GM21576 (cell line): Measurements from ENCODE around the gene PXDN.

Source experiments
- ATAC-seq: cut with Tn5 transposase; IDR thresholded peaks from one replicate; pipeline ENCODE4 v1.9.1; 2021; ENCODE audit warnings: mild to moderate bottlenecking, moderate library complexity; ENCODE audit not compliant: unreplicated experiment

PXDN gene

GRCh38 chr2:1755436-1756191, 11.3 kb upstream of the PXDN start:
- no peak for ATAC-seq

GRCh38 chr2:1754461-1755170, 10.3 kb upstream of the PXDN start:
- ATAC-seq: no peak

GRCh38 chr2:1754046-1754445, 9.7 kb upstream of the PXDN start:
- ATAC-seq: no peak

- no peak for ATAC-seq
Observed at GRCh38 chr2:1752751-1753150, 8.4 kb upstream of the PXDN start.

- ATAC-seq: no peak
Observed at GRCh38 chr2:1751767-1752725, 7.7 kb upstream of the PXDN start.

- no peak for ATAC-seq
Observed at GRCh38 chr2:1750933-1751766, 6.8 kb upstream of the PXDN start.

GRCh38 chr2:1750270-1750932, 6.1 kb upstream of the PXDN start:
- no peak for ATAC-seq

- ATAC-seq: no peak
Observed at GRCh38 chr2:1749489-1750119, 5.3 kb upstream of the PXDN start.

GRCh38 chr2:1748741-1749488, 4.6 kb upstream of the PXDN start:
- no peak for ATAC-seq

GRCh38 chr2:1748176-1748740, 3.9 kb upstream of the PXDN start:
- ATAC-seq: no peak

- no peak for ATAC-seq
Observed at GRCh38 chr2:1747065-1747941, 3.0 kb upstream of the PXDN start.

GRCh38 chr2:1746174-1747064, 2.1 kb upstream of the PXDN start:
- ATAC-seq: no peak

- ATAC-seq: no peak
Observed at GRCh38 chr2:1745171-1746023, 1.1 kb upstream of the PXDN start.

- ATAC-seq: no peak
Observed at GRCh38 chr2:1744151-1744445, 217 bp downstream of the PXDN start.

GRCh38 chr2:1743396-1744150, 742 bp downstream of the PXDN start:
- ATAC-seq: no peak
